ENCODE results near the gene ARHGAP28.

- TF ChIP-seq POLR2A (IDR thresholded peaks at IDR 0.05), result no peak
- TF ChIP-seq CTCF (IDR thresholded peaks at IDR 0.05), result no peak
Measured at GRCh38 chr18:6942742-6943141, 213.2 kb downstream of the ARHGAP28 start.

All from body of pancreas (tissue), 4 donors.